Subcutaneous abdominal adipose tissue (tissue), 5 donors: Measurements from ENCODE around the gene TRMT61A.

Experiments used
- H3K27ac ChIP-seq: one replicate; pipeline ENCODE4 v1.7.0; 2013; ENCODE audit warnings: low read depth, mild to moderate bottlenecking, inconsistent platforms, low read length, moderate library complexity
- H3K27me3 ChIP-seq, 5 donors: one replicate each; pipeline ENCODE4 v1.7.0; 2013; ENCODE audit warnings: low read length in 5 of 5, inconsistent platforms in 1 of 5; ENCODE audit not compliant: control insufficient read depth in 5 of 5, insufficient read depth in 4 of 5
- H3K36me3 ChIP-seq, 5 donors: one replicate each; pipeline ENCODE4 v1.7.0; 2013; ENCODE audit warnings: low read length in 5 of 5; ENCODE audit not compliant: control insufficient read depth in 5 of 5, insufficient read depth in 5 of 5
- H3K4me1 ChIP-seq, 5 donors: one replicate each; pipeline ENCODE4 v1.7.0; 2013; ENCODE audit warnings: low read length in 5 of 5, mild to moderate bottlenecking in 3 of 5, moderate library complexity in 1 of 5; ENCODE audit not compliant: control insufficient read depth in 5 of 5, insufficient read depth in 5 of 5
- H3K4me3 ChIP-seq, 5 donors: one replicate each; pipeline ENCODE4 v1.7.0; 2013; ENCODE audit warnings: low read length in 5 of 5, low read depth in 1 of 5
- H3K9ac ChIP-seq, 5 donors: one replicate each; pipeline ENCODE4 v1.7.0; 2013; ENCODE audit warnings: low read length in 5 of 5, mild to moderate bottlenecking in 4 of 5, moderate library complexity in 3 of 5
- H3K9me3 ChIP-seq, 5 donors: one replicate each; pipeline ENCODE4 v1.7.0; 2013; ENCODE audit warnings: low read length in 5 of 5; ENCODE audit not compliant: control insufficient read depth in 5 of 5
- donor health status: healthy.
- donor health status: healthy.
- donor health status: healthy.
- donor health status: healthy.
- donor health status: healthy.

The TRMT61A gene

DNA sequence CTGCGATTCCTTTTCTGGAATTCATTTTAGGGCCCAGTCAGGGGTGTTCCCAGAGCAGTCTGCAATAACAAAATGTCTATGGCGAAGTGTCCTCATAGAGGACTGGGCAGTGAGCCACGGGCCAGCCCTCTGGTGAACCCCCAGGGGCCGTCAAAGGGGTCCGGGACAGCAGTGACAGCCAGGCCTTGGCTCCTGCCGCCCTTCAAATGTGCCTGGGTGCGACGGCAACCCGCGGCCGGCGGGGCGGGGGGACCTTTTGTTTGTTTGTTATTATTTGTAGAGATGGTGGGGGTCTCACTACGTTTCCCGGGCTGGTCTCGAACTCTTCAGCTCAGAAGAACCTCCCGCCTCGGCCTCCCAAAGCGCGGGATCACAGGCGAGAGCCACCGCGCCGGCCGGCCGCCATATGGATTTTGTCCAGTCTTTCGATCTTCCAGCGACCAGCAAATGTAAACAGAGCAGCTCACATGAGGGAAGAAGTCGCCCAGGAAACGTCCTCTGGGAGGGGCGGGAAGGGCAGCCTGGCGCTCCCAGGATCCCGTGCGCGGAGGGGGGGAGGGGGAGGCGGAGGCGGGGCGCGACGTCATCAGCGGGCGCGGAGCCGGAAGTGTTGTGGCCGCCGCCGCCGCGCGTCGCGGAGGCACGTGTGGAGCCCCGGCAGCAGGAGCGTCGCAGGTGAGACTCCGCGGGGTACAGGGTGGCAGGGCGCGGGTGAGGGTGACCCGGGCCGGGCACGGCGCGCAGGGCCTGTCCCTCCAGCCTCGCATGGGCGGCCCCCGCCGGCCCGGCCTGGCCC, at the start of gene TRMT61A:
Gene TRMT61A (plus strand): TSS at position 610 of the 796 bp plus-strand sequence. CDS start 783 bp downstream, outside the sequence.
- H3K27me3 ChIP-seq = no peaks in the 10 kb centered on the region
- H3K4me1 ChIP-seq = peaks cover 8 to 58% (median 44%) of the 10 kb centered on the region in 5 donors
- peak within 1 kb of the TSS; percentile 85 to 96 (median 93) for H3K4me3 ChIP-seq
- H3K9ac ChIP-seq = peak within 1 kb of the TSS in 4 of 5 donors; percentile 81 to 96 (median 90)
- H3K27ac ChIP-seq = peak within 1 kb of the TSS; percentile 92
- H3K36me3 ChIP-seq = peaks cover 0 to 18% (median 11%) of the 10 kb centered on the region in 5 donors
- H3K9me3 ChIP-seq = no peaks in the 10 kb centered on the region

- peaks cover 27 to 67% (median 43%) of the 10 kb centered on the region in 5 donors for H3K36me3 ChIP-seq
Measured at GRCh38 chr14:103480595-103480994, 48.4 kb upstream of the TRMT61A start.

GRCh38 chr14:103483600-103483999, 45.4 kb upstream of the TRMT61A start:
- no peak overlapping the region for H3K4me3 ChIP-seq
- no peaks in the 10 kb centered on the region for H3K27me3 ChIP-seq
- no peaks in the 10 kb centered on the region for H3K9me3 ChIP-seq
- no peak overlapping the region for H3K27ac ChIP-seq
- peaks cover 27 to 55% (median 36%) of the 10 kb centered on the region in 5 donors for H3K36me3 ChIP-seq
- no peaks in the 10 kb centered on the region for H3K4me1 ChIP-seq
- H3K9ac ChIP-seq = no peak overlapping the region

More at GRCh38 chr14:103480595-103480994, 48.4 kb upstream of the TRMT61A start:
- H3K4me3 ChIP-seq = no peak overlapping the region
- H3K9ac ChIP-seq = no peak overlapping the region
- no peaks in the 10 kb centered on the region for H3K9me3 ChIP-seq
- no peak overlapping the region for H3K27ac ChIP-seq
- H3K27me3 ChIP-seq = no peaks in the 10 kb centered on the region
- H3K4me1 ChIP-seq = no peaks in the 10 kb centered on the region

- Histone ChIP-seq H3K4me1 (peaks cover 0 to 5% (median 0%) of the 10 kb centered on the region in 5 donors), H3K27me3 (no peaks in the 10 kb centered on the region), H3K9ac (no peak overlapping the region), H3K9me3 (no peaks in the 10 kb centered on the region), H3K4me3 (no peak overlapping the region), H3K27ac (no peak overlapping the region), H3K36me3 (peaks cover 27 to 56% (median 38%) of the 10 kb centered on the region in 5 donors)
Measured at GRCh38 chr14:103485504-103485903, 43.5 kb upstream of the TRMT61A start.

- H3K4me3 ChIP-seq = no peak overlapping the region
- H3K27ac ChIP-seq = no peak overlapping the region
- peaks cover 19 to 60% (median 37%) of the 10 kb centered on the region in 5 donors for H3K36me3 ChIP-seq
- H3K9me3 ChIP-seq = no peaks in the 10 kb centered on the region
- H3K4me1 ChIP-seq = peaks cover 2 to 15% (median 7%) of the 10 kb centered on the region in 5 donors
- H3K9ac ChIP-seq = no peak overlapping the region
- no peaks in the 10 kb centered on the region for H3K27me3 ChIP-seq
Measured at GRCh38 chr14:103488071-103488470, 40.9 kb upstream of the TRMT61A start.

GRCh38 chr14:103488960-103489359, 40.0 kb upstream of the TRMT61A start:
- Histone ChIP-seq H3K4me1 (peaks cover 2 to 21% (median 8%) of the 10 kb centered on the region in 5 donors), H3K36me3 (peaks cover 11 to 58% (median 35%) of the 10 kb centered on the region in 5 donors), H3K4me3 (no peak overlapping the region), H3K27me3 (no peaks in the 10 kb centered on the region), H3K9me3 (no peaks in the 10 kb centered on the region), H3K27ac (no peak overlapping the region), H3K9ac (no peak overlapping the region)

DNA sequence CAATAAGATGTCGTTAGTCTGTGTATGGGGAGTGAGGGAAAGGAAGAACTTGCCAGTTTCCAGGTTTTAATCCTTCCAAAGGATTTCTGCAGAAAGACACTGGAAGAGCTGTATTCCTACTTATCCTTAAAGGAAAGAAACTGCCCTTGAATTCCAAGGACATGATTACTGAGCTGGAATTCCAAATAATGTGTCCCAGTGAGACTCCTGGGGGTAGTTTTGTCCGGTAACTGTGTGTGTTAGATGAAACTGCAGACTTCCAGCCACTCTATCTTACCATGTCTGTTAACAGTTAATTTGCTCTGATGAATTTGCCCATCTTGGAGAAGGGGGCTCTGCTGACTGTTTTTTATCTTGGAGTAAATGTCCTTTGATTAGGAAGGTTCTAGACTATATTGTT, 39.4 kb upstream of the TRMT61A start:
- H3K9me3 ChIP-seq = no peaks in the 10 kb centered on the region
- H3K9ac ChIP-seq = no peak overlapping the region
- H3K27me3 ChIP-seq = no peaks in the 10 kb centered on the region
- H3K36me3 ChIP-seq = peaks cover 11 to 60% (median 32%) of the 10 kb centered on the region in 5 donors
- H3K4me3 ChIP-seq = no peak overlapping the region
- H3K27ac ChIP-seq = no peak overlapping the region
- H3K4me1 ChIP-seq = peaks cover 2 to 21% (median 8%) of the 10 kb centered on the region in 5 donors

GRCh38 chr14:103491691-103492090, 37.3 kb upstream of the TRMT61A start:
- no peaks in the 10 kb centered on the region for H3K9me3 ChIP-seq
- no peak overlapping the region for H3K4me3 ChIP-seq
- H3K27ac ChIP-seq = peak overlapping the region; percentile 84
- peaks cover 2 to 38% (median 21%) of the 10 kb centered on the region in 5 donors for H3K4me1 ChIP-seq
- H3K36me3 ChIP-seq = peaks cover 11 to 67% (median 44%) of the 10 kb centered on the region in 5 donors
- no peaks in the 10 kb centered on the region for H3K27me3 ChIP-seq
- H3K9ac ChIP-seq = no peak overlapping the region

DNA sequence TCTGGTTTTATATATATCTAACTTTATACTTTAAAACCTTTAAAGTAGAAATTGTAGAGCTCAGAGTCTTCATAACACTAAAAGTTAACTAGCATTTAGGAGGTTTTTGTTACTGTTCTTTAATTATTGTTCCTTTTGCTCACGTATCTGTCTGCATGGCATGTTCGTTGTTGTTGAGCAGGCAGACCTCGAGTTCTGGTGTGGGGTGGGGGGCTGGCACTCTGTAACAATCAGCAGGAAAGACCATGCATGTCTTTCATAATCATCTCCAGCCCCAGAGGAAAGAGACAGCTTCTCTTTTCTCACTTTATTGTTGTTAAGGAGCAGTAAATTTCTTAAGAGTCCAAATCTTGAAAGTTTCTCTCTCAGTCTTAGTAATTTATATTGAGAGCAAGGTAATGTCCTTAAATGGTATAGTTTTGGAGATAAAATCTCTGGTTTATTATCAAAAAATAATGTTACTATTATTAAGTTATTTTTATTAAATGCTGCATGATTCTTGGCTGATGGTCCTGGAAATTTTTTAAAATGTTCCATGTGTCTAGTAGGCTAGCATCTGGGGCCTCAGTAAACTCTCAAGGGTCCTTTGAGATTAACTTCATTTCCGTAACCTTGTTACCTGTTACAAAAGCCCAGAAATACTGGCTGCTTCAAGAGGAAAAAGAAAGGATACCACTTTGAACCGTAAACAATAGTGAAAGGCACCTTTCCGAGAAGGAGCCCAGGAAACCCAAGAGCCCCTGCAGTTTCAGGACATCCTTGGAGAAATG, 36.7 kb upstream of the TRMT61A start:
- Histone ChIP-seq H3K9me3 (no peaks in the 10 kb centered on the region), H3K27ac (peak overlapping the region; percentile 84), H3K36me3 (peaks cover 11 to 66% (median 44%) of the 10 kb centered on the region in 5 donors), H3K4me3 (no peak overlapping the region), H3K27me3 (no peaks in the 10 kb centered on the region), H3K4me1 (peaks cover 2 to 38% (median 21%) of the 10 kb centered on the region in 5 donors), H3K9ac (no peak overlapping the region)

- H3K4me1 ChIP-seq = peaks cover 2 to 48% (median 26%) of the 10 kb centered on the region in 5 donors
- no peak overlapping the region for H3K4me3 ChIP-seq
- peaks cover 7 to 52% (median 23%) of the 10 kb centered on the region in 5 donors for H3K36me3 ChIP-seq
- no peaks in the 10 kb centered on the region for H3K9me3 ChIP-seq
- H3K27me3 ChIP-seq = no peaks in the 10 kb centered on the region
- H3K9ac ChIP-seq = no peak overlapping the region
- H3K27ac ChIP-seq = peak overlapping the region; percentile 6
Measured at GRCh38 chr14:103495854-103496253, 33.1 kb upstream of the TRMT61A start.
